Epithelial cell of prostate (primary cell): ENCODE results near the gene PSKH1.
"Not testable (repeated sequence)": the region's sequence is repeated elsewhere in the genome, so short reads cannot be mapped to it uniquely, and the experiment has no call there.

Source experiments
- DNase-seq: peaks from one replicate; pipeline ENCODE4 v3.0.0-alpha.2; 2011; ENCODE audit warnings: low read depth, low spot score
- H3K27ac ChIP-seq: fragments of 450-650 bp; 2 replicates; pipeline ENCODE4 v1.5.1; 2017; ENCODE audit warnings: mild to moderate bottlenecking

The PSKH1 gene

DNA sequence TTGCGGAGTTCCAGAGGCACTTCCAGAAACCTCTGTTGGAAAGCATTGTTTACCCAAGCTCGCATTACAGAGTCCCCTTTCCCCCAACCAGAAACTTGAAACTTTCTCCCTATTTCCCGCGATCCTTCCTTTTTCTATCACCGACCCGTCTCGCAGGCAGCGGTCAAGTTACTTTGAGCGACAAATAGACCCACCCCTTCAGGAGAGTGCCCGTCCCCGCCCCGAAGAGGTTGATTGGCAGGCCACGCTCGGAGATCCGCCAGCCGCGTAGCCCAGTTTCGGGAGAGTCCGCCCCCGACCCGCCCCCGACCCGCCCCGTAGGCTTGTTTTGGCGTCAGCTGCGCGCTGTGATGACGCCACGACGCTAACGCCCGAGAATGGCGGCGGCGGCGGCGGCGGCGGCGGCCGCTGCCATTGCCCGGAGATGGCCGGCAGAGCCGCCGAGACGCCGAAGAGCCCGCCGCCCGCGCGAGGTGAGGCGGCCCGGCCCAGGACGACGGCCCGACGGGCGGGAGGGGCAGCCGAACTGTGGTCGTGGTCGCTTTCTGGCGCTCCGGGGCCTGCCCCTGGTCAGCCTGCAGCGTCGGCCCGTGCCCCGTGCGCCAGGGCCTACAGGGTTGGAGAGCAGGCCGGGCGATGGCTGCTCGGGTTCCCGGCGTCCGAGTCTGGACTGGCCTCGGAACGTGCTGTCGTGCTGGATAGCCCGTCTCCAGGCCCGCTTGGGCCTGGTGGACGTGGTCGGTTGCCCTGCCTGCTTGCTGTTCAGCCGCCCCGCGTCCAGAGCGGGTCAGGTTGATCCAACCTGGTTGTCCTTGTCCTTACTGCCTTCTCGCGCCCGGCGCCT is at the start of gene PSKH1:
Gene PSKH1 (plus strand): TSS at position 356 of the 844 bp plus-strand sequence. CDS start 15,496 bp downstream, outside the sequence.
- H3K27ac ChIP-seq: peak within 1 kb of the TSS; percentile 70
- peak; percentile 61 for DNase-seq

DNA sequence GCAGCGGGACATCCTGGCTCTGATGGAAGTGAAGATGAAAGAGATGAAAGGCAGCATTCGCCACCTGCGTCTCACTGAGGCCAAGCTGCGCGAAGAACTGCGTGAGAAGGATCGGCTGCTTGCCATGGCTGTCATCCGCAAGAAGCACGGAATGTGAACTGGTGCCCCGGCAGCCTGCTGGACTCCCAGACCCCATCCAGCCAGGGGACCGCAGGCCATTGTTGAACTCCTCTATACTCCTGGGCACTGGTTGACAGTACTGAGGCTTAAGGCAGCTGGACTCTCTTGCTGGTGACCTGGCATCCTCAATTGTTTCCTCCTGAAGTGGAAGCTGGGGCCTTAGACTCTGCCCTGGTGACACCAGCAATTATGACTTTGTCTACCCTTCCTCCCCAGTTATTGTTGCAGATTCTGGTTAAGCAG is 49.7 kb upstream of the PSKH1 start:
- H3K27ac ChIP-seq: no peak overlapping the region
- DNase-seq: no peak

DNA sequence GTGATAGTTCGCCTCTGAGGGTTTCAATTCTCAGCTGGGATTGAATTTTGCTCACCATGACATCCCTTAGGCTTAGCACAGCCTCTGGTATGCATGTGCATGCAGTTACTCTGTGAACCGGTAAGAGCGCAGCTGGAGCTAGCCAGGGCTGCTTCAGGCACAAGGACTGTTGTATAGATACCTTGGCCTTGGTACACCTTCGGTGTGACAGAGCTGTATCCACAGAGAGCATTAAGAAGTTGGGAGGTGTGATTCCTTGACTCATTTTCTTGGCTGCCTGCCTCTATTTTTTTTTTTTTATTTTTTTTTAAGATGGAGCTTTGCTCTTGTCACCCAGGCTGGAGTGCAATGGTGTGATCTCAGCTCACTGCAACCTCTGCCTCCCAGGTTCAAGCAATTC is 48.6 kb upstream of the PSKH1 start:
- H3K27ac ChIP-seq: no peak overlapping the region
- peak; percentile 50 for DNase-seq

DNA sequence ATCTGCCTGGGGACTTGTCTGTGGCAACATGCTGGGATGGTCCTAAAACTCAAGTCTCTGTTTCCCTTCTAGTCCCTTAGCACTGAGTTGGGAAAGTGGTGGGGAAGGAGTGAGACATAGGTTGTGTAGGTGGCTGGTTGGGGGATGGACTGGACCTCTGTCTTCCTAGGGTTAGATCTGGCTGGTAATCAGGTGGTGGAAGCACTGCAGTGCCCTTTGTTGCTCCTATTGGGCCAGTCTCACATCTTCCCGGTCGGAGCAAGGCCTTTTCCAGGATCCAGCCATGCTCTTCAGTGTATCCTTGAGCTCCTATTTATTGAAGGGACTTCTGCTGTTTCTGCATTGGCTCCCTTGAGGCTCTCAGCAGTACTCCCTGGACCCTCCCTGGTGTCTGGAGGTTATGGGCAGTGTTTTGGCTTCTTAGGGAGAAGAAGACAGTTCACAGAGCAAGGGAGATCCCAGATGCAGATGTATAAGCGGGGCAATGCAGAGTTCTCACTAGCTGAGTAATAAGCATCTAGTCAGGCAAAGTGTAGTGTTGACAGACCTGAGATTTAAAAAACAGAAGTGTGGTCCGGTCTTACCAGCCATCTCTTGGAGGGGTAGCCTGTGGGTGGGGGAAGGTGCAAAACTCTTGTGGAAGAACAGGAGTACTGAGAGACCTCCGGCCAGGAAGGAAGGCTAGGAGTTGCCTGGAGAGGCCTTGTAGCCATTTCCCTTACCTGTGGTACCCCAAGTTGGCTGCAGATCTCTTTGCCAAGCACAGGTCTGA is 47.6 kb upstream of the PSKH1 start:
- no peak for DNase-seq
- H3K27ac ChIP-seq: peak overlapping the region; percentile 88

DNA sequence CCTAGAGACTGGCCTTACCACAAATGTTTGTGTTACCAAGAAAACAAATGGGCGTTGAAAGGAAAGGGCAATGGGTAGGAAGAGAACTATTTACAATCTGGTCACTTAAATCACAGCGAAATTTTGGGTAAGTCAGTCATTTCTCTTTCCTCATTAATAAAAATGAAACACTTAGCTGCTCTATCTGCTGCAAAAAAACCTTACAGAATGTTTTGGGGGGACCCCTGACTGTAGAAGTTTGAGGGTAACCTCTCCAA is 47.1 kb upstream of the PSKH1 start:
- H3K27ac ChIP-seq: peak overlapping the region; percentile 88
- no peak for DNase-seq

DNA sequence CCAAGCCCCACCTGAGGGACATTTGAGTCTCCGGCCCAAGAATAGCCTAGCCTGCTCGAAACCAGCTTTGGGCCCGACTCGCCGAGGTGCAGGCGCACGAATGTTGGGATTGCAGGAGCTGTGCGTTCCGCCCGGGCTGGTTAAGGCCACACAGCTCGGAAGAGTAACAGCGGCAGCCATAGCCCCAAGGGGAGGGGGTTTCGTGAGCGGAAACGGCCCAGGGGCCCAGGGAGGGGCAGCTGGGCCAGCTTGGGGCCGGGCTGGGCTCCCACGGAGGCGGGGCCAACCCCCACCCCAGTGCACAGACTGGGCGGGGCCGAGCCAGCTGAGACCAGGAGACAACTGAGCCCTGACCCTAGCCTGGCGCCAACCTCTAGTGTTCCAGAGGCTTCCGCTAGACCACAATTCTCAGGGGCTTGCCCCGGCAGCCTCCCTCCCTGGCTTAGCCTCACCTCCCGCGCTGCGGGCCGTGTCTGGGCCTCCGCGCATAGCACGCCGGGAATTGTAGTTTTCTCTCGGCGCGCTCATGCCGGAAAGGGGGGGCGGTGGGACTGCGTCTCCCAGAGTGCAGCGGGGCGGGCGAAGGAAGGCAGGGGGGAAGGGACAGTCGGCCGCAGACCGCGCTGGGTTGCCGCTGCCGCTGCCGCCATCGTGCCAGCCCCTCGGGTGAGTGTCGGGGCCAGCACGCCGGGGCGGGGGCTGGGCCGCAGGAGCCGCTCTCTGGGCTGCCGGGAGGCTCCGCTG is 46.6 kb upstream of the PSKH1 start, which contains the start of gene NUTF2:
Gene NUTF2 (plus strand): TSS at position 614 of the 744 bp plus-strand sequence. CDS start 18,198 bp downstream, outside the sequence.
- DNase-seq: no peak
- peak within 1 kb of the TSS; percentile 88 for H3K27ac ChIP-seq

DNA sequence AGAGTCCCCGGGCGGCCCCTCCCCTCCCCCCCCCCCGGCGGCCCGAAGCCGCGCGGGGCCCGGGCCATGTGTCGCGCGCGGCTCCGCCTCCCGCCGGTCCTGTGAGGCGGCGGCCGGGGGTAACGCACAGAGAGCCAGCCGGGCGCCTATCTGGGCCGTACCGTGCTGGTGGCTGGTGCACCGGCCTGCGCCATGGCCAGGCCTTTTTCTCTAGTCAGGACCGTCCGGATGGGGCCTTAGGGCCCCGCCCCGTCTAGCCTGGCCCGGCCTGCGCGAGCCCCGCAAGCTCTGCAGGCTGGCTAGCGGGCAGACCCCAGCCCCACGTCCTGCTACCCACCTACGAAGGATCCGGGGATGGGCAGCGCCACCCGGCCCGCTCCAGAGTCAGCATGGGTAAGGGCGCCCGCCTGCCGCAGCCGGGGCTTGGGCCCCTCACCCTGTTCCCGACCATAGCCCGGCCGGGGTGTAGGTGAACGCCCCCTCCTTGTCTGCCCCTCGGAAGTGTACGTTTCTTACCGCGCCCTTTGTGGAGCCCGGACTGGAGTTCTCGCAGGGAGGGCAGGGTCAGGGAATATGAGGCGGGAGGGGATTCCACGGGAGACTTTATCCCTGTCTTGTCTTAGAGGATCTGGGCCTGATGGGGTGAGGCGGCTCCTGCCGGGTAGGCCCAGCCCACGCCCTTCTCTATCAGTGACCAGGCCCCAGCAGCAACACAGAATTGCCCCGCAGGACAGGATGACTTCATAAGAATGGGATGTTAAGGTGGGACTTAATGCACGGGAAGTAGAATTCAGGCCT is 45.8 kb upstream of the PSKH1 start, which contains the start of gene CENPT:
Gene CENPT (minus strand): TSS at position 630 of the 798 bp plus-strand sequence. CDS start 13,834 bp downstream, outside the sequence.
- peak within 1 kb of the TSS; percentile 88 for H3K27ac ChIP-seq
- DNase-seq: no peak

DNA sequence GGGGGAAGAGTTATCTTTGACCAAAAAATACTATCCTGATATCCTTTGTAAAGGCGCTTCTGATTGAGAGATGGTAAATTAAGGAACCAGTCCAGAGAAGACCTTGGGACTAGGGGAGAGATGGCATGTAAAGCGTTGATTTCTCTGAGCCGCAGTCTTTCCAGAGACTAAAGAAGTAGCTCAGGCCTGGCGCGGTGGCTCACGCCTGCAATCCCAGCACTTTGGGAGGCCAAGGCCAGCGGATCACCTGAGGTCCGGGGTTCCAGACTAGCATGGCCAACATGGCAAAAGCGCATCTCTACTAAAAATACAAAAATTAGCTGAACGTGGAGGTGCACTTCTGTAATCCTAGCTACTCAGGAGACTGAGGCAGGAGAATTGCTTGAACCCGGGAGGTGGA is 44.9 kb upstream of the PSKH1 start:
- peak overlapping the region; percentile 88 for H3K27ac ChIP-seq
- no peak for DNase-seq

DNA sequence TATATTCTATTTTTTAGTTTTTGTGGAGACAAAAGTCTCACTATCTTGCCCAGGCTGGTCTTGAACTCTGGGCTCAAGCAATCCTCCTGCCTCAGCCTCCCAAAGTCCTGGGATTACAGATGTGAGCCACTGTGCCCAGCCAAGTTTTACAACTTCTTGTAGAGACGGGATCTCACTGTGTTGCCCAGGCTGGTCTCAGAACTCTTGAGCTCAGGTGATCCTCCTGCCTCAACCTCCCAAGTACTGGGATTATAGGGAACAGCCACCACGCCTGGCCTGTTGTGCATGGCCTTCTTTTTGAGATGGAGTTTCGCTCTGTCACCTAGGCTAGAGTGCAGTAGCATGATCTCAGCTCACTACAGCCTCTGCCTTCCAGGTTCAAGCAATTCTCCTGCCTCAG is 39.4 kb upstream of the PSKH1 start:
- DNase-seq: no peak
- H3K27ac ChIP-seq: no peak overlapping the region

DNA sequence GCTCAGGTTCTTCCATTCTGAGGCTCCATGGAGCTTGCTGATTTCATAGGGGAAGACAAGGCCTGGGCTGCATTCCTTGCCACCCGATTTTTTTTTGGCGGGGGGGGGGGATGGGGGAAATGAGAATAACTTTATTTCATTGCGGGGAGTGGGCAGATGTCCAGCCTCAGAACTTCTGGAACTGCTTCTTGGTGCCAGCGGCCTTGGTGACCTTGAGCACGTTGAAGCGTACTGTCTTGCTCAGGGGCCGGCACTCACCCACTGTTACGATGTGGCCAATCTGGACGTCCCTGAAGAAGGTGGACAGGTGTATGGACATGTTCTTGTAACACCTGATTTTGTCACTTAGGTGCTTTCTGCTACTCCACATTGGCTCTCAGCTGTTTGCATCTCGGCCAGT is 37.3 kb upstream of the PSKH1 start:
- H3K27ac ChIP-seq: no peak overlapping the region

DNA sequence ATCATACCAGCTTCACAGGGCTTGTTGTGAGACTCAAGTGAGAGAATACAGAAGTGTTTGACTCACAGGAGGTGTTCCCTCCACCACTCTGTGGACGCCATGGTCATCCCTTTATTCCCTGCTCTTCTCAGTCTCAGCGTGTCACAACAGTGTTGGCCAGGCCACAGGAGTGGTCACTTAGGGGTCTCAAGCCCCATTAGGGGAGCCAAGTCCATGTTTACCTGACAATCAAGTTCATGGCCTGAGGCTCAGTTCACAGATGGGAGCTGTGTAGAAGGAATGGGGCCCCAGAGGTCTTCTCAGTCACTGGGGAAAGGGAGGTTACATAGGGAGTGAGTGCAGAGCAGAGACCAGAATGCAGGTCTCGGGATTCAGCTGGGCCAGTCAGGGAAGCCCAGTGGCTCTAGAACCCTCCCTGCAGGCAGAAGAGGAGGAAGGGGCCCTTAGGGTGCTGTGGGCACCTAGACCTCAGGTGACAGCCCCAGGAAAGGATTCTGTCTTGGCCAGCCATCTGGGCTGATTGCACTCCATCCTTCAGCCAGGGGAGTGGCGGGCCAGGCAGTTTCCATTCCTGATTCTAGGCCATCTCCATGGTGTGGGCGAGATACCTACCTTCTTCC is 36.0 kb upstream of the PSKH1 start:
- H3K27ac ChIP-seq: peak overlapping the region; percentile 62
- no peak for DNase-seq

More for the DNA sequence above, 37.3 kb upstream of the PSKH1 start:
- DNase-seq: no peak

DNA sequence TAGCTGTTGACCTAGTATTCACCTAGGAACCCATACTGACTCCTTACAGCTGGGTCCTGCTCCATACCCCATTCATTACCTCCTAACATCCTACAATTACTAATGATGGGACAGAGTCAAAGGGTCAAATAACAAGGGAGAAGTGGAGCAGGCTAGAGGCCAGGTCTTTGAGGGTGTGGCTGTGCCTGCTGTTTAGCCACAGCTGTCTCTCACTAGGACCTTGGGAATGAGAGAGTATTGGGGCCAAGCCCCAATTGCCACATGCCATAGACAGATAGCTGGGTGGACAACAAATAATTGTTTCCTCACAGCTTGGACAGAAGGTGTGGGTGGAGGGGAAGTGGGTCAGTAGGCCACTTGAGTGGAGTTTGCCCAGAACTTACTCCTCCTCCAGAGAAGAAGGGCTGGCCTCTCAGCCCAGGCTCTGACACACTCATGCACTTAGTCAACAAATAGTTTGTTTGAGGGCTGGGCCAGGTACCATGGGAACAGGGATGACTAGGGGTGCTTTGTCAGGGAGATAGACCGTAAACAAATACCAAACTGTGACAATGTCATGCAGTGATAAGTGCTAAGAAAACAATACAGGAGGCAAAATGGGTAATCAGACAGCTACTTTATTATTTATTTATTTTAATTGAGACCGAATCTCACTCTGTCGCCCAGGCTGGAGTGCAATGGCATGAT is 35.4 kb upstream of the PSKH1 start:
- H3K27ac ChIP-seq: peak overlapping the region; percentile 62
- peak; percentile 84 for DNase-seq

DNA sequence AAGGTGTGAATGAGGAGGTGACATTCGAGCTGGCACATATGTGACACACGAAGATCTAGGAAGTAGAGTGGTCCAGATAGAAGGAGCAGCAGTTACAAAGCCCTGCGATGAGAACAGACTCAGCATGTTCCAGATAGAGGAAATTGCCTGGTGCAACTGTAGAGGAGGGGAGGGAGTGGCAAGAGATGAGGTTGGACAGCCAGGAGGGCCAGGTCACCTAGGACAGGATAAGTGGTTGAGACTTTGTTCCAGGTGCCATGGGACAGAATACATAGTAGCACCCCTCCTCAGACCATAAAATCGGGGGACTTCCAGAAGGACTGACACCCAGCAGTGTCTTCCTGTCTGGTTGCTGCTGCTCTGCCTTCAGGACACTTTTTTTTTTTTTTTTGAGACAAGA is 34.6 kb upstream of the PSKH1 start:
- DNase-seq: no peak
- H3K27ac ChIP-seq: peak overlapping the region; percentile 62

DNA sequence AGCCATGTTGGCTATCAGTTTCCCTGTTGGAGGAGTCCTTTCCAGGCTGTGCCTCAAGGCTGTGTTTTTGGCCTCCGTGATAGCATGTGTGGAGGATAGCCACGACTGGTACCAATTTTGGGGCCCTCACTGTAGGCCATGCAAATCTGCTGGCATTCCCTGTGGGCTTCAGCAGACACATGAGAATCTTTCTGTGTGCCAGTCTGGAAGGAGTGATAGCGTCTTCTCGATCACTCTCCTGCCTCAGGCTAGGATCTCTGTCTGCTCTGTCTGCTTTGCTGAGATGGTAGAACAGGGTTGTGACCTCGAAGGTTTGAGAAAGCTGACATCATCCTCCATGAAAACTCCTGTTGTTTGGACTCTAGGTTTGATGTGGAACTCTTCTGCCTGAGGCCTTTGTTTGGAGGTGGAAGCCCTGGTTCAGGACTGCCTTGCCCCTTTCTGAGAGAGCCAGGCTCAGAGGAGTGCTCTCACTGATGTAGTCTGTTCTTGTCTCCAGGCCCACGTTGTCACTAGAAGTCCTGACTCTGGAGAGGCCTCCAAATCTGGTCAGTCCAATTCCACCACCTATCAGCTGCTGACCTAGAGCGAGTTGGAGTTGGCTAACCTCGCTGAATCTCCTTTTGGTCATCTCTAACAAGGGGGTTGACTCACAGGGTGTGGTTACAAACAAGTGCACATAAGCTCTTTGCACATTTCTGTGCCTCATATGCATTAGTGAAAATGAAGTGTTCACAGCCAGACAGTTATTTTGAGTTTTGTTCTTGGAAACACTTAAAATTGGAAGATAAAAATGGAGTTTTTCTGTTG is 32.3 kb upstream of the PSKH1 start:
- H3K27ac ChIP-seq: peak overlapping the region; percentile 43
- DNase-seq: no peak

DNA sequence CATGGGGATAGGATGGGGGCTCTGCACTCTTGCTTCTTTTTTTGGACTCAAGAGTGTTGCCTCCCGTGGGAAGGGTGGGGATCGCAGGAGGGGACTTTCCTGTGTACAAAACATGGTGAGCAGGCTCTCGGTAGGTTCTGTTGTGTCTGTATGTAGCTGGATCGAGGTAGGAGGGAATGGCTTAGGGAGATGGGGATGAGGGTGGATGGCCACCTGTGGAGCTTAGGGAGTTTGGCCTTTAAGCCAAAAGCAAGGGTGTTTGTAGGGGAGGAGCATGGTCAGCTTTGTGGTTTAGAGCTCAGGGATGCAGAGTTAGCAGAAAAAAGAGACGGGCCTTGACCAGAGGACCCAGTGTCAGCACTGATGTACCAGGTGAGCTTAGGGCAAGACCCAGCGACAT is 31.2 kb upstream of the PSKH1 start:
- DNase-seq: no peak
- H3K27ac ChIP-seq: no peak overlapping the region

DNA sequence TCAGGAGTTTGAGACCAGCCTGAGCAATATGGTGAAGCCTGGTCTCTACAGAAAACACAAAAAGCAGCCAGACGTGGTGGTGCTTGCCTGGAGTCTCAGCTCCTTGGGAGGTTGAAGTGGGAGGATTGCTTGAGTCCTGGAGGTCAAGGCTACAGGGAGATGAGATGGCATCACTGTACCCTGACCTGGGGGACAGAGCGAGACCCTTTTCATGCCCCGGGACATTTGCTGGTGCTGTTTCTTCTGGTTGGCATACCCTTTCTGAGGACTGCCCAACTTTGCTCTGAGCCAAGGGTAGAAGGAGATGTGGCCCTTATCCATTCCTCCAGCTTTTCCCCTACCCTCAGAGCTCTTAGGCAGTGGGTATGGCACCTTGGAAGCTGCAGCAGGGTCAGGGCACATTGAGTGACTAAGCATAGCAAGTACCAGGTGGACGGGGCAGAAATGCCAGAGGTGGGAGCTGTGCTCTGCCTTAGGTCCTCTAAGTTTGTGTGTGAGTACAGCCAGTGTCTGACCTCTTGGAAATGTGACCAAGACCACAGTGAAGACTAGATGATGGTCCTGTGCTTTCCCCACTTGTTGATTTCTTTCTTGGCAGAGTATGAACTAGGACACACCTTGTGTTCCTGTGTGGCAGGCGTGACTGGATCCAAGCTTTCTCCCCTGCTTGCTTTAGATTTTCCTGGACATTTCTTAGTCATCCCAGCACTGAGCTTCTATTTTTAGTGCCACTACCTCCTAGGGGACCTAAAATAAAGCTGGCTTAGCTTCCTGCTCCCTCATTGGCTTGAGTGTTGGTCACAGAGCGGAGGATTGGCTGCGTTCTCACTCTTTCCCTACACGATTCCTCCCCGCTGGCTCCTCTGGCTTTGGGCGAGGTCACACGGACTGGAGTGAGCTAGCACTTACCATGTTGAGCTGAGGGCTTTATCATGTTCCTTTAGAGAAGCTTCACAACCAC is 30.2 kb upstream of the PSKH1 start:
- DNase-seq: no peak
- H3K27ac ChIP-seq: peak overlapping the region; percentile 15

DNA sequence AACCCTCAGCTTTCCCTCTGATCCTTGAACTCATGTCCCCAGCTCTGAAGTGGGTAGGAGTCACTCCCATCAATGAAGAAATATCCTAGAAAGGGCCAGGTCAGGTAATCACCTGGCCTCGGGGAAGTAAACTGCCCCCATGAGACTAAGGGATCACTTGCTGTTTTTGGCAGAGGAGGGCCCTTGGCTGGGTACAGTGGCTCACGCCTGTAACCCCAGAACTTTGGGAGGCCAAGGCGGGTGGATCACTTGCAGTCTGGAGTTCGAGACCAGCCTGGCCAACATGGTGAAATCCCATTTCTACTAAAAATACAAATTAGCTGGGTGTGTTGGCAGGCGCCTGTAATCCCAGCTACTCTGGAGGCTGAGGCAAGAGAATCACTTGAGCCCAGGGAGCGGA is 29.0 kb upstream of the PSKH1 start:
- not testable (repeated sequence) for DNase-seq, H3K27ac ChIP-seq
